Retinal pigment epithelial cell (primary cell): ENCODE data around the gene GMFB.
A peak's percentile ranks its signal among the peaks of the same experiment; 100 is the strongest.
"Not testable (repeated sequence)": the region's sequence is repeated elsewhere in the genome, so short reads cannot be mapped to it uniquely, and the experiment has no call there.

Experiments used
- DNase-seq: peaks from one replicate; pipeline ENCODE4 v3.0.0-alpha.2; 2010; ENCODE audit warnings: low read depth
- H3K4me3 ChIP-seq: 2 replicates; pipeline ENCODE4 v1.5.1; 2011; ENCODE audit warnings: mild to moderate bottlenecking, low read length, control low read depth, moderate library complexity
- CTCF ChIP-seq: conservative IDR thresholded peaks from 2 replicates; pipeline ENCODE4 v1.5.1; 2011; ENCODE audit warnings: low read depth, low read length, control low read depth, inconsistent platforms

Gene GMFB

DNA sequence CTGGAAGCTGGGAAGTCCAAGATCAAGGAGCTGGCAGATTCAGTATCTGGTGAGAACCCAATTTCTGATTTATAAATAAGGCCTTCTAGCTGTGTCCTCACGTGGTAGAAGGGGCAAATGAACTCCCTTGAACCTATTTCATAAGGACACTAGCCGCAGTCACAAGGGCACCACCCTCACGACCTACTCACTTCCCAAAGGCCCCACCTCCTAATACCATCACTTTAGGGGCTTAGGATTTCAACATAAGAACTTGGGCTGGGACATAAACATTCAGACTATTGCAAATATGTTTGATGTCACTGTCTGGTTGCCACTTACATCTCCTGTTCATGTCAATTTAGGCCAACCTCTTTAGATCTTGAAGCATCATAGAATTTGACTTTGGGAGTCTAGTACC is 36.8 kb downstream of the GMFB start:
- no peak for DNase-seq
- H3K4me3 ChIP-seq, result no peak overlapping the region
- TF ChIP-seq CTCF, result no peak

- no peak for DNase-seq
- no peak for TF ChIP-seq CTCF
- H3K4me3 ChIP-seq, result no peak overlapping the region
Measured at GRCh38 chr14:54451121-54451601, 37.6 kb downstream of the GMFB start.

DNA sequence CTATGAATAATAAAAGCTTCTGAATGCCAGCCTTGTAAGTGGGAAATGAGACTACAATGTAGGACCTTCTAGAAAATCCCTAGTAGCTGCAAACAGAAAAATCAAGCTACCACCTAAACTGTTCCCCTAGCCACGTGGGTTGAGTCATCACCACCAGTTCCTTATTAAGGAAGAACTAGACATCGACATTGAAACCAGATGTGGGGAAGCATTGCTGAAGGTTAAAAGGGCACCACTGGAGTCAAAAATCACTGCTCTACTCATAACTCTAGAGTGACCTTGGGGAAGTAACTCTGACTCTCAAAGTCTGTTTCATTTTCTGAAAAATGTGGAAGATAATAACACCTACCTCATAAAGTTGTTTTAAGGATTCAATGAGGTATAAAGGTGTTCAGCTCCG is 38.2 kb downstream of the GMFB start:
- no peak for TF ChIP-seq CTCF
- no peak overlapping the region for H3K4me3 ChIP-seq
- no peak for DNase-seq

DNA sequence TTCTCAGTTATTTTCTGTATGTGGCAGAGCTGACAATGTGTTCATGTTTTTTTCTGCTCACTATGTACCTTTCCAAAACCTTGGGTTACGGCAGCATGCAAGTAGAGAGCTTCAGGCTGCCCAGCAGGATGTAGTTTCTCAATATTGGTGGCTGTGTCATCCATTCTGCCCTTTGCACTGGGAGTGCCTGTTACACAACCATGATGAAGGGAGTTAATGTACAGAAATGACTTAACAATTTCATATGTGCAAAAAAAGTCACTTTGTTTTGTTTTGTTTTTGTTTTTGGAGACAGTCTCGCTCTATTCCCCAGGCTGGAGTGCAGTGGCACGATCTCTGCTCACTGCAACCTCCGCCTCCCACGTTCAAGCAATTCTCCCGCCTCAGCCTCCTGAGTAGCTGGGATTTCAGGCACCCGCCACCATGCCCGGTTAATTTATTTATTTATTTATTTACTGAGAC is 41.5 kb downstream of the GMFB start:
- H3K4me3 ChIP-seq, result no peak overlapping the region

DNA sequence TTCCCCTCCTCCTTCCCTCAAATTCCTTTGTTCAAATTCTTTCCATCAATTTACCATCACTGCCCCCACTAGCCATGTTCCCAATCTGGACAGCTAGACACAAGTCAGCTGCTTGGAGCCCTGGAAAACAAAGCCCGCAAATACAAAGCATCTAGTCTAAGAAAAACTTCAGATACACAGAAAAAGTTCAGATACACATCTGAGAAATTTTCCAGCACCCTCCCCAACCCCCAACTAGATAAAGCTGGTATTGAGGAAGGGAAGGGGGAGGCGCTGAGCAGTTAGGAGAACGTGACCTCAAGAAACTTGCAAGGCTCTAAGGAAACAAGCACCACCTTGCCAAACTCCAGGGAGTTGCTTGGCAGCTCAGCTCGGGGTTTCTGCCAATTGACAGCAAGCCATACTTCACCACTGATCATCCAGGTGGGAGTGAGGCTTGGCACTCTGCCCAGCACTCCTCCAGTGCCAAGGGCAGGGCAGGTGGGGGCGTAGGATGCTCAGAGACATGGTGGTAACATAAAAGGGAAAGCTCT is 42.6 kb downstream of the GMFB start:
- no peak for TF ChIP-seq CTCF
- DNase-seq, result peak; percentile 42
- H3K4me3 ChIP-seq, result peak overlapping the region; percentile 3

More for the DNA sequence above, 41.5 kb downstream of the GMFB start:
- no peak for TF ChIP-seq CTCF
- DNase-seq, result no peak

- H3K4me3 ChIP-seq, result no peak overlapping the region
- no peak for TF ChIP-seq CTCF
- DNase-seq, result no peak
Measured at GRCh38 chr14:54444681-54445080, 44.1 kb downstream of the GMFB start.

DNA sequence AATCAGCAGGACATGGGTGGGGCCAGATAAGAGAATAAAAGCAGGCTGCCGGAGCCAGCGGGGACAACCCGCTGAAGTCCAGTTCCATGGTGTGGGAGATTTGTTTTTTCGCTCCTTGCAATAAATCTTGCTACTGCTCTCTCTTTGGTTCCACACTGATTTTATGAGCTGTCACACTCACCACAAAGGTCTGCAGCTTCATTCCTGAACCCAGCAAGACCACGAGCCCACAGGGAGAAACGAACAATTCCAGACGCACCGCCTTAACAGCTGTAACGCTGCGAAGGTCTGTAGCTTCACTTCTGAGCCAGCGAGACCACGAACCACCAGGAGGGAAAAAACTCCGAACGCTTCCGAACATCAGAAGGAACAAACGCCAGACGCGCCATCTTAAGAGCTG is 44.8 kb downstream of the GMFB start:
- H3K4me3 ChIP-seq, result no peak overlapping the region
- no peak for TF ChIP-seq CTCF
- DNase-seq, result no peak

GRCh38 chr14:54442961-54443360 is 45.8 kb downstream of the GMFB start:
- not testable (repeated sequence) for H3K4me3 ChIP-seq, DNase-seq
